Osteoblast (primary cell): Measurements from ENCODE around the gene REEP3. TPM values are rescaled to one million over a fixed set of nuclear protein-coding genes. Genes with fewer than 3 reads are reported as not detected.

Source experiments
- DNase-seq: peaks from one replicate; pipeline ENCODE4 v3.0.0; 2011; ENCODE audit warnings: low spot score, mixed read lengths; ENCODE audit not compliant: insufficient read length; ENCODE audit errors: missing footprints
- H2AFZ ChIP-seq: 2 replicates; pipeline ENCODE4 v1.6.0; 2011; ENCODE audit warnings: mild to moderate bottlenecking, low read length
- H3K27ac ChIP-seq: 2 replicates; pipeline ENCODE4 v1.5.1; 2011; ENCODE audit warnings: mild to moderate bottlenecking, low read depth, low read length, moderate library complexity
- H3K27me3 ChIP-seq: 2 replicates; pipeline ENCODE4 v1.6.0; 2012; ENCODE audit warnings: mild to moderate bottlenecking, control low read depth, inconsistent platforms, low read length, moderate library complexity; ENCODE audit not compliant: insufficient read depth
- H3K36me3 ChIP-seq: 2 replicates; pipeline ENCODE4 v1.5.1; 2011; ENCODE audit warnings: mild to moderate bottlenecking, low read length, control low read depth, moderate library complexity; ENCODE audit not compliant: insufficient read depth
- H3K4me1 ChIP-seq: 2 replicates; pipeline ENCODE4 v1.5.1; 2011; ENCODE audit warnings: mild to moderate bottlenecking, low read length, control low read depth, moderate library complexity; ENCODE audit not compliant: insufficient read depth
- H3K4me2 ChIP-seq: 2 replicates; pipeline ENCODE4 v1.6.0; 2011; ENCODE audit warnings: mild to moderate bottlenecking, low read length; ENCODE audit not compliant: insufficient read depth
- H3K4me3 ChIP-seq: fragments of 200-600 bp; sonication (generic); 3 replicates; pipeline ENCODE4 v1.5.1; 2012; ENCODE audit warnings: mild to moderate bottlenecking, low read length, inconsistent platforms; ENCODE audit not compliant: insufficient read depth
- H3K79me2 ChIP-seq: 2 replicates; pipeline ENCODE4 v1.6.0; 2012; ENCODE audit warnings: mild to moderate bottlenecking, low read length, control low read depth, inconsistent platforms; ENCODE audit not compliant: insufficient read depth
- H3K9me3 ChIP-seq: 2 replicates; pipeline ENCODE4 v1.5.1; 2011; ENCODE audit warnings: low read depth, low read length, control low read depth
- H4K20me1 ChIP-seq: 2 replicates; pipeline ENCODE4 v1.6.0; 2012; ENCODE audit warnings: mild to moderate bottlenecking, low read length, control low read depth; ENCODE audit not compliant: insufficient read depth
- total RNA-seq: library from RNA; depleted of rRNA; stranded (reverse); fragments of >200 nt; gene quantifications from 2 replicates; pipeline ENCODE4 v1.2.3, GENCODE V29; 2012
- TF ChIP-seq, protein P1 (sequence below): IDR thresholded peaks from 2 replicates; pipeline ENCODE4 v1.5.1; 2011; ENCODE audit warnings: mild to moderate bottlenecking, low read depth, low read length, moderate library complexity; ENCODE audit errors: extremely low read depth

Gene REEP3
- total RNA-seq, 1 donor, result 71.3 TPM

DNA sequence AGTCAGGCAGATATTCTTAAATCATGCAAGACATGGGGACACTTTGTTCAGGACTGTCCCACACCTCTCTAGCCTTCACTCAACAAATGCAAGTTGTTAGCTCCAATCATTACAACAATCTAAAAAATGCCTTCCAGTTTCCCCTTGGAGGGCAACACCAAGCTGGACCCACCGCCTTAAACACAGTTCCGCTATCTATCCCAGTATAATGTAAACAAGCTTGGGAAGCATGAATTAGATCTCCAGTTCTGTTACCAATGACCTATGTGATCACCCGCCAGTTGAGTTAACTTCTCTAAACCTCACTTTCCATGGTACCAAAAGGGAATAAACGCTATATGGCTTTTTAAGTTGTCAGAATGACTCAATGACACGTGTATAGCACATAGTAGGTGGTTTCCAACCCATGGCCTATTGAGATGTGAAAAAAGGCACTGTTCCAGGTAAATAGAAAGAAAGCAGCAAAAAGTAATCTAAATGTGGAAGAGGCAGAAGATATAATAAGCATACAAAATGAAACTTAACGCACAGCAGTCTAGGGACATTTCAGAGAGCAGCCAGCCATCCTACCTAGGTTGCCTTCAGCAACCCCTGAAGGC, 2.4 kb upstream of the REEP3 start:
- no peak overlapping the region for H3K27ac ChIP-seq
- H3K36me3 ChIP-seq, result no peaks in the 10 kb centered on the region
- peaks cover 7% of the 10 kb centered on the region for H4K20me1 ChIP-seq
- H2AFZ ChIP-seq, result no peak overlapping the region
- peak overlapping the region; percentile 37 for H3K4me2 ChIP-seq
- TF ChIP-seq, protein P1, sequence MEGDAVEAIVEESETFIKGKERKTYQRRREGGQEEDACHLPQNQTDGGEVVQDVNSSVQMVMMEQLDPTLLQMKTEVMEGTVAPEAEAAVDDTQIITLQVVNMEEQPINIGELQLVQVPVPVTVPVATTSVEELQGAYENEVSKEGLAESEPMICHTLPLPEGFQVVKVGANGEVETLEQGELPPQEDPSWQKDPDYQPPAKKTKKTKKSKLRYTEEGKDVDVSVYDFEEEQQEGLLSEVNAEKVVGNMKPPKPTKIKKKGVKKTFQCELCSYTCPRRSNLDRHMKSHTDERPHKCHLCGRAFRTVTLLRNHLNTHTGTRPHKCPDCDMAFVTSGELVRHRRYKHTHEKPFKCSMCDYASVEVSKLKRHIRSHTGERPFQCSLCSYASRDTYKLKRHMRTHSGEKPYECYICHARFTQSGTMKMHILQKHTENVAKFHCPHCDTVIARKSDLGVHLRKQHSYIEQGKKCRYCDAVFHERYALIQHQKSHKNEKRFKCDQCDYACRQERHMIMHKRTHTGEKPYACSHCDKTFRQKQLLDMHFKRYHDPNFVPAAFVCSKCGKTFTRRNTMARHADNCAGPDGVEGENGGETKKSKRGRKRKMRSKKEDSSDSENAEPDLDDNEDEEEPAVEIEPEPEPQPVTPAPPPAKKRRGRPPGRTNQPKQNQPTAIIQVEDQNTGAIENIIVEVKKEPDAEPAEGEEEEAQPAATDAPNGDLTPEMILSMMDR, result no peak
- peaks cover 89% of the 10 kb centered on the region for H3K79me2 ChIP-seq
- no peaks in the 10 kb centered on the region for H3K27me3 ChIP-seq
- DNase-seq, result no peak
- peaks cover 31% of the 10 kb centered on the region for H3K4me1 ChIP-seq
- no peak overlapping the region for H3K4me3 ChIP-seq
- no peaks in the 10 kb centered on the region for H3K9me3 ChIP-seq

DNA sequence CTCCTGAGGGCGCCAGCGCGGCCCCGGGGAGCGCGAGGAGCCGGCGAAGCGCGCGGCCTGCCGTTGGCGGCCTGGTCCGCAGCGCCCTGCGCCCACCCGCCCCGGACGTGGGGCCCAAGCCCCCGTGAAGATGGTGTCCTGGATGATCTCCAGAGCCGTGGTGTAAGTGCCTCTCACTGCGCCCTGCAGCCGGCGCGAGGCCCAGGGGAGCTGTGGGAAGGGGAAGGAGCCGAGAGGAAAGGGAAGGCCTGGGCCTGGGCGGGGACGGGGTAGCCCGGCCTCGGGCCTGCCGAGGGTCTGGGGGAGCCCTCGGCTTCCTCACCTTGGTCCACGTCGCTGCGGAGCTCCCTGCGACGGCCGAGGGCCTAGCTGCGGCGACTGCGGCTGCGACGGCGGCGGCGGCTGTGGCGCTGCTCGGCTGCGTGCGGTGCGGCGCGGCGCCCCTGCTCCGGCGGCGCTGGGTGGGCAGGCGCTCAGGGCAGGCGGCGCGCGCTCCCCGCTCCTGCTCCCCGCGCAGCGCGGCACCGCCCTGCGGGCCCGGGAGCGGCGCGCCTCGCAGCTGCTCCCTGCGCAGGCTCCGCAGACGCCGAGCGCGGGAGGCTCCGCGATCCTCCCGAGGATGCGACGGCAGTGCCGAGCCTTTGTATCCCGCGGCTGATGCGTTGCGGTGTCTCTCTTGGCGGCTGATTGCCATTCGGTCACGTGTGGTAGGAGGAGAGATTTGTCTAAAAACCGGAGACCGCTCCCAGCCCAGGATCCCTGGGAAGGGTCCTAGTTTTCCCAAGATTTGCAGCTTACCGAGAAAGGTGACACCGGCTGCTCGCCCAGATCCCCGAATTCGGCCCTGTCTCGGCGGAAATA, 445 bp downstream of the REEP3 start:
- peak overlapping the region; percentile 83 for H2AFZ ChIP-seq
- peak overlapping the region; percentile 88 for H3K27ac ChIP-seq
- TF ChIP-seq, protein P1, result no peak
- H4K20me1 ChIP-seq, result no peaks in the 10 kb centered on the region
- H3K27me3 ChIP-seq, result no peaks in the 10 kb centered on the region
- no peaks in the 10 kb centered on the region for H3K36me3 ChIP-seq
- H3K4me2 ChIP-seq, result peak overlapping the region; percentile 96
- DNase-seq, result peak; percentile 97
- peak overlapping the region; percentile 81 for H3K4me3 ChIP-seq
- H3K4me1 ChIP-seq, result peaks cover 13% of the 10 kb centered on the region
- peaks cover 87% of the 10 kb centered on the region for H3K79me2 ChIP-seq
- H3K9me3 ChIP-seq, result no peaks in the 10 kb centered on the region

DNA sequence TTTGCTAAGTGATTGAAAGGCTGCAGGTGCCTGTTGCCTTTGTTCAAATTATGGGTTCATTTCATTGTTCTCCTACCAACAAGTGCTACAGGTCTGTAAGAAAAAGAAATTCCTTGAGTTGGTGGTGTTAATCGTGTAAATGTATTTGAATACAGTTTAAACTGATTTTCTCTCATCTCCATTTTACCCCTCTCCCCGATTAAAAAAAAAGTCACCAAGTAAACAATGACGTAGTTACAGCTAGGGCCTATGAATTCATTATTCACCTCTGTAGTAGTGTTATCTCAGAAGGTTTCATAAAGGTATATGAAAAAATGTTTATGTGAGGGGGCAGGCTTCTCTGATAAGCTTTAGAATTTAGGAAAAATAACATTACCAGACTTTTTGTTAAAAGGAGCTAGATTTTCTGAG, 1.1 kb downstream of the REEP3 start:
- H3K4me2 ChIP-seq, result peak overlapping the region; percentile 96
- no peaks in the 10 kb centered on the region for H3K9me3 ChIP-seq
- peaks cover 87% of the 10 kb centered on the region for H3K79me2 ChIP-seq
- H3K36me3 ChIP-seq, result no peaks in the 10 kb centered on the region
- DNase-seq, result no peak
- no peaks in the 10 kb centered on the region for H4K20me1 ChIP-seq
- no peaks in the 10 kb centered on the region for H3K27me3 ChIP-seq
- H2AFZ ChIP-seq, result peak overlapping the region; percentile 83
- peaks cover 13% of the 10 kb centered on the region for H3K4me1 ChIP-seq
- peak overlapping the region; percentile 88 for H3K27ac ChIP-seq
- H3K4me3 ChIP-seq, result peak overlapping the region; percentile 81
- TF ChIP-seq, protein P1, result no peak

DNA sequence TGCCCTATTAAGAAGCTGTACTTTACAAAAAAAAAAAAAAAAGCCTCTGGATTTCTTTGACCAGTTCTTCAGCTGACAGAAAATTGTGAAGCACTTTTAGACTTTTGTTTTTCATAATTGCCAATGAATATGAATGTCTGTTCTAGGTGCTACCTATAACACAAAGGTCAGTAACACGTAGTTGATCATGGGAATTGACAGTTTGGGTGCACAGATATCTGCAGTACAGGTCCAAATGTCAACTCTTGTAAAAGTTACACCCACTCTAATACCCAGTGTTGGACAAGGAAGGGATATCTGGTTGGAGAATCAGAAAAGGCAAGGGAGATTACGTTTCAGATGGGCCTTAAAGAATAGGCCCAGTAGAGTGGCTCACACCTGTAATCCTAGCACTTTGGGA, 1.8 kb downstream of the REEP3 start:
- H3K9me3 ChIP-seq, result no peaks in the 10 kb centered on the region
- H3K4me2 ChIP-seq, result peak overlapping the region; percentile 96
- no peaks in the 10 kb centered on the region for H4K20me1 ChIP-seq
- no peak for DNase-seq
- TF ChIP-seq, protein P1, result no peak
- H3K27me3 ChIP-seq, result no peaks in the 10 kb centered on the region
- no peak overlapping the region for H2AFZ ChIP-seq
- peaks cover 13% of the 10 kb centered on the region for H3K4me1 ChIP-seq
- peaks cover 87% of the 10 kb centered on the region for H3K79me2 ChIP-seq
- no peak overlapping the region for H3K27ac ChIP-seq
- H3K36me3 ChIP-seq, result no peaks in the 10 kb centered on the region
- H3K4me3 ChIP-seq, result no peak overlapping the region
